Measurements from ENCODE around the gene PPM1G. TPM values are rescaled to one million over a fixed set of nuclear protein-coding genes. Genes with fewer than 3 reads are reported as not detected.

The PPM1G gene
- total RNA-seq, 2 donors from 2014 or later = 50.2 to 50.4 TPM

GRCh38 chr2:27412419-27413152, 3.2 kb upstream of the PPM1G start:
- TF ChIP-seq, protein P1, sequence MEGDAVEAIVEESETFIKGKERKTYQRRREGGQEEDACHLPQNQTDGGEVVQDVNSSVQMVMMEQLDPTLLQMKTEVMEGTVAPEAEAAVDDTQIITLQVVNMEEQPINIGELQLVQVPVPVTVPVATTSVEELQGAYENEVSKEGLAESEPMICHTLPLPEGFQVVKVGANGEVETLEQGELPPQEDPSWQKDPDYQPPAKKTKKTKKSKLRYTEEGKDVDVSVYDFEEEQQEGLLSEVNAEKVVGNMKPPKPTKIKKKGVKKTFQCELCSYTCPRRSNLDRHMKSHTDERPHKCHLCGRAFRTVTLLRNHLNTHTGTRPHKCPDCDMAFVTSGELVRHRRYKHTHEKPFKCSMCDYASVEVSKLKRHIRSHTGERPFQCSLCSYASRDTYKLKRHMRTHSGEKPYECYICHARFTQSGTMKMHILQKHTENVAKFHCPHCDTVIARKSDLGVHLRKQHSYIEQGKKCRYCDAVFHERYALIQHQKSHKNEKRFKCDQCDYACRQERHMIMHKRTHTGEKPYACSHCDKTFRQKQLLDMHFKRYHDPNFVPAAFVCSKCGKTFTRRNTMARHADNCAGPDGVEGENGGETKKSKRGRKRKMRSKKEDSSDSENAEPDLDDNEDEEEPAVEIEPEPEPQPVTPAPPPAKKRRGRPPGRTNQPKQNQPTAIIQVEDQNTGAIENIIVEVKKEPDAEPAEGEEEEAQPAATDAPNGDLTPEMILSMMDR (IDR thresholded peaks at IDR 0.05) = no peak
- H3K27me3 ChIP-seq (replicated peaks; ENCODE audit: insufficient read depth) = no peaks in the 10 kb centered on the region
- no peak for ATAC-seq (ENCODE audit: insufficient number of reproducible peaks, low FRiP score, low read depth)
- no peaks in the 10 kb centered on the region for H3K9me3 ChIP-seq
- no peak overlapping the region for H3K4me3 ChIP-seq
- peaks cover 12 to 17% of the 10 kb centered on the region in 2 donors for H3K4me1 ChIP-seq (ENCODE audit: control insufficient read depth in 1 of 2, low read depth in 2 of 2)
- no peak for DNase-seq (ENCODE audit: low spot score)
- no peak overlapping the region for H3K27ac ChIP-seq
- no peaks in the 10 kb centered on the region for H3K36me3 ChIP-seq

GRCh38 chr2:27408601-27409320, 630 bp downstream of the PPM1G start:
- DNase-seq (ENCODE audit: low spot score) = no peak
- Histone ChIP-seq H3K4me1 (ENCODE audit: control insufficient read depth in 1 of 2, low read depth in 2 of 2) (peaks cover 13 to 18% of the 10 kb centered on the region in 2 donors), H3K27ac (peak overlapping the region; percentile 78 to 85), H3K27me3 (replicated peaks; ENCODE audit: insufficient read depth) (no peaks in the 10 kb centered on the region), H3K9me3 (no peaks in the 10 kb centered on the region), H3K36me3 (peaks cover 5% of the 10 kb centered on the region), H3K4me3 (peak overlapping the region; percentile 85)
- no peak for ATAC-seq (ENCODE audit: insufficient number of reproducible peaks, low FRiP score, low read depth)
- TF ChIP-seq, protein P1 (IDR thresholded peaks at IDR 0.05) = no peak

GRCh38 chr2:27407798-27408491, 1.4 kb downstream of the PPM1G start:
- ATAC-seq (ENCODE audit: insufficient number of reproducible peaks, low FRiP score, low read depth) = no peak
- TF ChIP-seq, protein P1 (IDR thresholded peaks at IDR 0.05) = peak; percentile 52

DNA sequence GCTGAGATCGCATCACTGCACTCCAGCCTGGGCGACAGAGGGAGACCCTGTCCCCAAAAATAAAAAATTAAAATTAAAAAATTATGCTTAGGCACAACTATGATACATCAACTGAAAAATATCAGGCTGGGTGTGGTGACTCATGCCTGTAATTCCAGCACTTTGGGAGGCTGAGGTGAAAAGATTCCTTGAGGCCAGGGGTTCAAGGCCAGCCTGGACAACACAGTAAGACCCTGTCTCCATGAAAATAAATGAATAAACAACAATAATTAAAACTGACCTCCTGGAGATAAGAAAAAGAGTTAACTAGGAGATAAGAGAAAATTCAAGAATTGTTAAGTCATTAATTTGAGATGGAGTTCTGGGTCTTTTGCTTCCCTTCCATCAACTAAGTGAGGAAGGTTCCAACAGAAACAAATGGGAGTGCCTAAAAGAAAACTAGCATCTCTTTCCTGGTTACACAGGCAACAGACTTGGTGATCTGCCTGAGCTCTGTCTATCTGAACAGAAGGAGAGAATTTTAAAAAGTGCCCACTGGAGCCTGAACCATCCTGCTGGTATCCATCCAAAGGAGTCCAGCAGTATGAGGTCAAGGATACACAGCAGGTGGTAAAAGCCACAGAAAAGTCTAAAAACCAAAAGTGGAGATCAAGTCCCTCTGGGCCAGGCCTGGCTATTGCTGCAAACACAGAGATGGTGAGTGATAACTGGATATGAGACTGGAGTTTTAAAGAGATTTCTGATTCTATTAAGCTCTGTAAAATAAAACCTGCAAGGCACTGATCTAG, 8.8 kb downstream of the PPM1G start:
- H3K4me3 ChIP-seq = no peak overlapping the region
- no peaks in the 10 kb centered on the region for H3K27me3 ChIP-seq (replicated peaks; ENCODE audit: insufficient read depth)
- ATAC-seq (ENCODE audit: insufficient number of reproducible peaks, low FRiP score, low read depth) (no peak), DNase-seq (ENCODE audit: low spot score) (no peak)
- no peaks in the 10 kb centered on the region for H3K36me3 ChIP-seq
- TF ChIP-seq, protein P1 (IDR thresholded peaks at IDR 0.05) = no peak
- H3K27ac ChIP-seq = no peak overlapping the region
- no peaks in the 10 kb centered on the region for H3K4me1 ChIP-seq (ENCODE audit: control insufficient read depth in 1 of 2, low read depth in 2 of 2)
- no peaks in the 10 kb centered on the region for H3K9me3 ChIP-seq

More at GRCh38 chr2:27407798-27408491, 1.4 kb downstream of the PPM1G start:
- Histone ChIP-seq H3K36me3 (peaks cover 5% of the 10 kb centered on the region), H3K27me3 (replicated peaks; ENCODE audit: insufficient read depth) (no peaks in the 10 kb centered on the region), H3K4me3 (peak overlapping the region; percentile 85), H3K4me1 (ENCODE audit: control insufficient read depth in 1 of 2, low read depth in 2 of 2) (peaks cover 13 to 18% of the 10 kb centered on the region in 2 donors), H3K27ac (no peak overlapping the region), H3K9me3 (no peaks in the 10 kb centered on the region)
- DNase-seq (ENCODE audit: low spot score) = no peak
